Loucy (cell line): ENCODE measurements around the gene GNG10.

ENCODE experiments used
- EZH2phosphoT487 ChIP-seq: fragments of 200-600 bp; IDR thresholded peaks from 2 replicates; pipeline ENCODE4 v1.6.1; 2018; ENCODE audit warnings: antibody characterized with exemption, mild to moderate bottlenecking, moderate library complexity, borderline replicate concordance
- TF ChIP-seq, protein P1 (sequence below): fragments of 200-600 bp; sonication (generic); conservative IDR thresholded peaks from 2 replicates; pipeline ENCODE4 v1.5.1; 2014; ENCODE audit warnings: mild to moderate bottlenecking, antibody characterized with exemption, low read length

DNA sequence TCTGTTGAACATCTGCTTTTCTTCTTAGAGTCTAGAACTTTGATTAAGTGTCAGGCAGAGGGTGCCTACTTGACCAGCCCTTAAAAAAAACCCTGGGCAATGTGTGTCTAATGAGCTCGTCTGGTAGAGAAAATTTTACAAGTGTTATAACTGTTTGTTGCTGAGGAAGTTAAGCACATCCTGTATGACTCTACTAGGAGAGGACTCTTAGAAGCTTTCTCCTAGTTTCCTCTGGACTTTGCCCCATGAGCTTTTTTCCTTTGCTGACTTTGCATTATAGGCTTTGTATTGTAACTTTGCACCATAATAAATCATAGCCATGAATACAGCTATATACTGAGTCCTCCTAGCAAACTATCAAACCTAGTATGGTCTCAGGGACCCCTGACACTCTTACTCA is 39.4 kb downstream of the GNG10 start:
- TF ChIP-seq, protein P1, sequence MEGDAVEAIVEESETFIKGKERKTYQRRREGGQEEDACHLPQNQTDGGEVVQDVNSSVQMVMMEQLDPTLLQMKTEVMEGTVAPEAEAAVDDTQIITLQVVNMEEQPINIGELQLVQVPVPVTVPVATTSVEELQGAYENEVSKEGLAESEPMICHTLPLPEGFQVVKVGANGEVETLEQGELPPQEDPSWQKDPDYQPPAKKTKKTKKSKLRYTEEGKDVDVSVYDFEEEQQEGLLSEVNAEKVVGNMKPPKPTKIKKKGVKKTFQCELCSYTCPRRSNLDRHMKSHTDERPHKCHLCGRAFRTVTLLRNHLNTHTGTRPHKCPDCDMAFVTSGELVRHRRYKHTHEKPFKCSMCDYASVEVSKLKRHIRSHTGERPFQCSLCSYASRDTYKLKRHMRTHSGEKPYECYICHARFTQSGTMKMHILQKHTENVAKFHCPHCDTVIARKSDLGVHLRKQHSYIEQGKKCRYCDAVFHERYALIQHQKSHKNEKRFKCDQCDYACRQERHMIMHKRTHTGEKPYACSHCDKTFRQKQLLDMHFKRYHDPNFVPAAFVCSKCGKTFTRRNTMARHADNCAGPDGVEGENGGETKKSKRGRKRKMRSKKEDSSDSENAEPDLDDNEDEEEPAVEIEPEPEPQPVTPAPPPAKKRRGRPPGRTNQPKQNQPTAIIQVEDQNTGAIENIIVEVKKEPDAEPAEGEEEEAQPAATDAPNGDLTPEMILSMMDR, result no peak
- no peak for TF ChIP-seq EZH2phosphoT487
